ENCODE data around the gene DENND4C.
"Not testable (repeated sequence)": the region's sequence is repeated elsewhere in the genome, so short reads cannot be mapped to it uniquely, and the experiment has no call there.

DNA sequence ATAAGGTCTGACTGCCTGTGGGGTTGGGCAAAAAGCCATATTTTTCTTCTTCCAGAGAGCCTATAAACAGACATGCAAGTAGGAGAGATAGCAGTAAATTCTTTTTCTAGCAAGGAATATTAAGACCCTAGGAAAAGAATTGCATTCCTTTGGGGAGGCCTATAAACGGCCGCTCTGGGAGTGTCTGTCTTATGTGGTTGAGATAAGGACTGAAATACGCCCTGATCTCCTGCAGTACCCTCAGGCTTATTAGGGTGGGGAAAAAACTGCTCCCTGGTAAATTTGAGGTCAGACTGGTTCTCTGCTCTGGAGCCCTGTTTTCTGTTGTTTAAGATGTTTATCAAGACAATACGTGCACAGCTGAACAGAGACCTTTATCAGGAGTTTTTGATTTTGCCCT is 172.7 kb downstream of the DENND4C start:
- TF ChIP-seq, protein P1, sequence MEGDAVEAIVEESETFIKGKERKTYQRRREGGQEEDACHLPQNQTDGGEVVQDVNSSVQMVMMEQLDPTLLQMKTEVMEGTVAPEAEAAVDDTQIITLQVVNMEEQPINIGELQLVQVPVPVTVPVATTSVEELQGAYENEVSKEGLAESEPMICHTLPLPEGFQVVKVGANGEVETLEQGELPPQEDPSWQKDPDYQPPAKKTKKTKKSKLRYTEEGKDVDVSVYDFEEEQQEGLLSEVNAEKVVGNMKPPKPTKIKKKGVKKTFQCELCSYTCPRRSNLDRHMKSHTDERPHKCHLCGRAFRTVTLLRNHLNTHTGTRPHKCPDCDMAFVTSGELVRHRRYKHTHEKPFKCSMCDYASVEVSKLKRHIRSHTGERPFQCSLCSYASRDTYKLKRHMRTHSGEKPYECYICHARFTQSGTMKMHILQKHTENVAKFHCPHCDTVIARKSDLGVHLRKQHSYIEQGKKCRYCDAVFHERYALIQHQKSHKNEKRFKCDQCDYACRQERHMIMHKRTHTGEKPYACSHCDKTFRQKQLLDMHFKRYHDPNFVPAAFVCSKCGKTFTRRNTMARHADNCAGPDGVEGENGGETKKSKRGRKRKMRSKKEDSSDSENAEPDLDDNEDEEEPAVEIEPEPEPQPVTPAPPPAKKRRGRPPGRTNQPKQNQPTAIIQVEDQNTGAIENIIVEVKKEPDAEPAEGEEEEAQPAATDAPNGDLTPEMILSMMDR (conservative IDR thresholded peaks at IDR 0.05; ENCODE audit: low read length), result not testable (repeated sequence)
- not testable (repeated sequence) for TF ChIP-seq EZH2phosphoT487 (IDR thresholded peaks at IDR 0.05; ENCODE audit: borderline replicate concordance, low read depth, low read length)
